ENCODE measurements around the gene SCN3B. TPM values are rescaled to one million over a fixed set of nuclear protein-coding genes. Genes with fewer than 3 reads are reported as not detected.

SCN3B gene
- total and polyA plus RNA-seq, 2 of the 4 experiments (the other 2 are of a cell fraction), result under 0.01 to 0.03 TPM

DNA sequence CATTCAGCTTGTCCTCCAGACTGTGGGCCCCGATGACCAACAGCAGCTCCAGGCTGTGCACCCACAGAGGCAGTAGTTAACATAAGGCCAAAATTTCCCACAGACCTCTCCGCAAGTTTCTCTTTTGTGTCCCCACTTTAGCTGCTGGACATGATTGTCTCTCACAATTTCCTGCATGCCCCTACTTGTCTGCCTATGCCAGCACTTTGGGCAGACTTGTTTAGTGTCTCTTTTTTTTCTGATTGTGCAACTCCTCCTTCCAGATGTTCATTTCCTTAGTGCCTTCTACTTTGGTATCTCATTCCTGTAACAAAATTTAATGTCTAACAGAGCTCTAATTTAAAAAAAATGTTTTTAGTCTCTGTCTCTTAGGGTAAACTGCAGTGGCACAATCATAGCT is 23.8 kb upstream of the SCN3B start:
- H3K4ac ChIP-seq (ENCODE audit: low read depth, low read length), result no peak overlapping the region
- in situ Hi-C loops (cut with MboI; ENCODE audit: low sequenced_read_pairs), result no loop called here
- POLR2A ChIA-PET (ENCODE audit: unreplicated experiment), result no interaction called here
- H3K14ac ChIP-seq (replicated peaks; ENCODE audit: low read depth, low read length), result no peak overlapping the region
- H2AFZ ChIP-seq (replicated peaks; ENCODE audit: low read length, poor library complexity), result no peak overlapping the region
- H4K8ac ChIP-seq (ENCODE audit: low read depth in 2 of 2, low read length in 2 of 2), result no peak overlapping the region
- no peak overlapping the region for H2AK9ac ChIP-seq (replicated peaks; ENCODE audit: low read depth, low read length, poor library complexity)
- H4K5ac ChIP-seq (ENCODE audit: low read depth, low read length), result no peak overlapping the region
- no peak overlapping the region for H3K4me3 ChIP-seq (ENCODE audit: insufficient read depth, low read depth, low read length)
- H3K18ac ChIP-seq (ENCODE audit: low read depth, low read length), result no peak overlapping the region
- no peak overlapping the region for H3K23ac ChIP-seq (ENCODE audit: low read depth, low read length)
- no peak overlapping the region for H3K56ac ChIP-seq (ENCODE audit: extremely low read depth, insufficient read depth, low read length)
- intact Hi-C loops (cut with micrococcal nuclease), result no loop called here
- H3K79me1 ChIP-seq (ENCODE audit: low read depth in 1 of 2, low read length in 2 of 2), result no peaks in the 10 kb centered on the region
- H3K27ac ChIP-seq (ENCODE audit: insufficient read depth, low read length), result no peak overlapping the region
- no peak overlapping the region for H4K91ac ChIP-seq (ENCODE audit: insufficient read depth, low read depth, low read length)
- no peak overlapping the region for H2AK5ac ChIP-seq (ENCODE audit: low read depth, low read length)
- H2BK15ac ChIP-seq (ENCODE audit: low read depth, low read length), result no peak overlapping the region
- H3K9ac ChIP-seq (ENCODE audit: low read depth, low read length), result no peak overlapping the region
- no peak overlapping the region for H2BK5ac ChIP-seq (ENCODE audit: low read depth, low read length, poor library complexity, severe bottlenecking)
- no peaks in the 10 kb centered on the region for H3K9me1 ChIP-seq (ENCODE audit: insufficient read depth, low read length)
- no peak overlapping the region for H3K4me2 ChIP-seq (ENCODE audit: low read depth, low read length)
- H4K20me1 ChIP-seq (ENCODE audit: insufficient read depth, low read length), result no peaks in the 10 kb centered on the region
- TF ChIP-seq POLR2A (IDR thresholded peaks at IDR 0.05; ENCODE audit: low read depth, low read length), result no peak
- no peak for TF ChIP-seq RAD21 (IDR thresholded peaks at IDR 0.05; ENCODE audit: low read length)
- TF ChIP-seq MAFK (IDR thresholded peaks at IDR 0.05; ENCODE audit: low read depth, low read length), result no peak
- TF ChIP-seq, protein P1, sequence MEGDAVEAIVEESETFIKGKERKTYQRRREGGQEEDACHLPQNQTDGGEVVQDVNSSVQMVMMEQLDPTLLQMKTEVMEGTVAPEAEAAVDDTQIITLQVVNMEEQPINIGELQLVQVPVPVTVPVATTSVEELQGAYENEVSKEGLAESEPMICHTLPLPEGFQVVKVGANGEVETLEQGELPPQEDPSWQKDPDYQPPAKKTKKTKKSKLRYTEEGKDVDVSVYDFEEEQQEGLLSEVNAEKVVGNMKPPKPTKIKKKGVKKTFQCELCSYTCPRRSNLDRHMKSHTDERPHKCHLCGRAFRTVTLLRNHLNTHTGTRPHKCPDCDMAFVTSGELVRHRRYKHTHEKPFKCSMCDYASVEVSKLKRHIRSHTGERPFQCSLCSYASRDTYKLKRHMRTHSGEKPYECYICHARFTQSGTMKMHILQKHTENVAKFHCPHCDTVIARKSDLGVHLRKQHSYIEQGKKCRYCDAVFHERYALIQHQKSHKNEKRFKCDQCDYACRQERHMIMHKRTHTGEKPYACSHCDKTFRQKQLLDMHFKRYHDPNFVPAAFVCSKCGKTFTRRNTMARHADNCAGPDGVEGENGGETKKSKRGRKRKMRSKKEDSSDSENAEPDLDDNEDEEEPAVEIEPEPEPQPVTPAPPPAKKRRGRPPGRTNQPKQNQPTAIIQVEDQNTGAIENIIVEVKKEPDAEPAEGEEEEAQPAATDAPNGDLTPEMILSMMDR (conservative IDR thresholded peaks at IDR 0.05; ENCODE audit: low read depth, low read length), result no peak
- TF ChIP-seq CEBPB (IDR thresholded peaks at IDR 0.05; ENCODE audit: low read depth, low read length), result 0 out of 2 replicates have a peak, but pooled peaks have one; percentile 25
- no peak for TF ChIP-seq MXI1 (IDR thresholded peaks at IDR 0.05; ENCODE audit: borderline replicate concordance, low read depth, low read length)
- TF ChIP-seq FOS (IDR thresholded peaks at IDR 0.05; ENCODE audit: low read depth, low read length), result no peak
- TF ChIP-seq ELK1 (IDR thresholded peaks at IDR 0.05; ENCODE audit: borderline replicate concordance, low read depth, low read length), result no peak
- dilution Hi-C loops (cut with HindIII; ENCODE audit: low sequenced_read_pairs, unreplicated experiment), result no loop called here
- H3K9me3 ChIP-seq (ENCODE audit: control insufficient read depth, insufficient read depth, low read length), result no peaks in the 10 kb centered on the region
- H3K36me3 ChIP-seq (ENCODE audit: control insufficient read depth, insufficient read depth, low read length), result no peaks in the 10 kb centered on the region
- DNase-seq (no peak), ATAC-seq (ENCODE audit: low read depth) (no peak)
- no peaks in the 10 kb centered on the region; the same call in none of the 2 replicates for H3K27me3 ChIP-seq (ENCODE audit: control insufficient read depth, insufficient read depth, low read length)
- BruUV-seq (replicated peaks), result no TSS peak
- H2BK120ac ChIP-seq (ENCODE audit: low read depth, low read length), result no peak overlapping the region
- H2BK20ac ChIP-seq (ENCODE audit: low read depth, low read length), result no peak overlapping the region
- CTCF ChIA-PET, result interaction anchor here (0.6 to 1.0 kb wide), 2 partner anchors 30 to 340 kb away, joined by 3 read pairs; no protein-coding TSS in a partner anchor
- WGBS, 2 experiments (ENCODE audit: extremely low coverage in 2 of 2, insufficient read length in 1 of 2), result no CpG with 5 or more reads among the region's 2 CpGs
- H3K4me1 ChIP-seq (ENCODE audit: control insufficient read depth, insufficient read depth, low read length), result no peaks in the 10 kb centered on the region
